Activated T-helper 1 cell treated with anti-CD3 and anti-CD28 coated beads, Interleukin-12 subunit alpha, Interleukin-12 subunit beta, Interleukin-2, Interleukin-4 antibody, amounts not matched to agents 30 ng/mL and 10 ng/mL and 1 ng/mL, durations not matched to agents 14 hours and 24 hours and 36 hours (primary cell): ENCODE results near the gene ARHGAP11A. TPM values are rescaled to one million over a fixed set of nuclear protein-coding genes. Genes with fewer than 3 reads are reported as not detected.

Experiments
- DNase-seq: peaks from one replicate; pipeline ENCODE4 v3.0.0; 2021; ENCODE audit warnings: low spot score
- H3K27ac Mint-ChIP-seq: one replicate; pipeline ENCODE4 v1.8.0; 2021; ENCODE audit warnings: mild to moderate bottlenecking, mixed read lengths
- H3K27me3 Mint-ChIP-seq: one replicate; pipeline ENCODE4 v1.8.0; 2022; ENCODE audit warnings: mild to moderate bottlenecking, moderate library complexity, mixed read lengths; ENCODE audit not compliant: insufficient read depth
- H3K36me3 Mint-ChIP-seq: one replicate; pipeline ENCODE4 v1.8.0; 2021; ENCODE audit warnings: low read depth, mixed read lengths
- H3K4me1 Mint-ChIP-seq: one replicate; pipeline ENCODE4 v1.8.0; 2021; ENCODE audit warnings: low read depth, mixed read lengths
- H3K4me3 Mint-ChIP-seq: one replicate; pipeline ENCODE4 v1.8.0; 2021; ENCODE audit warnings: mild to moderate bottlenecking, moderate library complexity, mixed read lengths
- H3K9me3 Mint-ChIP-seq: one replicate; pipeline ENCODE4 v1.8.0; 2021; ENCODE audit warnings: mixed read lengths
- intact Hi-C: fragments of 100-400 bp; cut with micrococcal nuclease; formaldehyde crosslinking; loops from one replicate; pipeline ENCODE4 v1.15.1; 2024
- total RNA-seq: library from RNA; stranded (reverse); gene quantifications from 2 replicates; pipeline ENCODE4 v1.2.3, GENCODE V29; 2022

Gene ARHGAP11A
- total RNA-seq, 1 donor from 2014 or later, result 90.2 TPM

- H3K4me1 Mint-ChIP-seq, result peaks cover 15% of the 10 kb centered on the region
- H3K27ac Mint-ChIP-seq, result no peak overlapping the region
- H3K4me3 Mint-ChIP-seq, result no peak overlapping the region
- H3K36me3 Mint-ChIP-seq, result peaks cover 6% of the 10 kb centered on the region
- DNase-seq, result no peak
- H3K27me3 Mint-ChIP-seq, result no peaks in the 10 kb centered on the region
- intact Hi-C loops, result no loop called here
- H3K9me3 Mint-ChIP-seq, result no peaks in the 10 kb centered on the region
Observed at GRCh38 chr15:32682977-32683630, 67.8 kb downstream of the ARHGAP11A start.

- Mint-ChIP-seq H3K9me3 (no peaks in the 10 kb centered on the region), H3K36me3 (peaks cover 6% of the 10 kb centered on the region), H3K27ac (no peak overlapping the region), H3K4me3 (no peak overlapping the region), H3K4me1 (peaks cover 15% of the 10 kb centered on the region), H3K27me3 (no peaks in the 10 kb centered on the region)
- intact Hi-C loops, result no loop called here
- no peak for DNase-seq
Observed at GRCh38 chr15:32683906-32684584, 68.7 kb downstream of the ARHGAP11A start.

GRCh38 chr15:32685576-32685975 is 70.3 kb downstream of the ARHGAP11A start:
- Mint-ChIP-seq H3K27me3 (no peaks in the 10 kb centered on the region), H3K4me1 (peaks cover 15% of the 10 kb centered on the region), H3K4me3 (no peak overlapping the region), H3K36me3 (peaks cover 6% of the 10 kb centered on the region), H3K9me3 (no peaks in the 10 kb centered on the region), H3K27ac (no peak overlapping the region)
- intact Hi-C loops, result no loop called here
- no peak for DNase-seq

- no peak overlapping the region for H3K4me3 Mint-ChIP-seq
- H3K27me3 Mint-ChIP-seq, result no peaks in the 10 kb centered on the region
- no peak for DNase-seq
- intact Hi-C loops, result no loop called here
- no peak overlapping the region for H3K27ac Mint-ChIP-seq
- peaks cover 15% of the 10 kb centered on the region for H3K4me1 Mint-ChIP-seq
- H3K36me3 Mint-ChIP-seq, result peaks cover 6% of the 10 kb centered on the region
- no peaks in the 10 kb centered on the region for H3K9me3 Mint-ChIP-seq
Observed at GRCh38 chr15:32687556-32687955, 72.3 kb downstream of the ARHGAP11A start.

- H3K27ac Mint-ChIP-seq, result no peak overlapping the region
- peaks cover 14% of the 10 kb centered on the region for H3K4me1 Mint-ChIP-seq
- no peaks in the 10 kb centered on the region for H3K9me3 Mint-ChIP-seq
- DNase-seq, result no peak
- H3K36me3 Mint-ChIP-seq, result peaks cover 6% of the 10 kb centered on the region
- H3K27me3 Mint-ChIP-seq, result no peaks in the 10 kb centered on the region
- no peak overlapping the region for H3K4me3 Mint-ChIP-seq
- intact Hi-C loops, result no loop called here
Observed at GRCh38 chr15:32688151-32688639, 72.9 kb downstream of the ARHGAP11A start.

Other genes with a start within 250 kb of the ARHGAP11A start
- gene GOLGA8K, start 212.2 kb upstream of the ARHGAP11A start, total RNA-seq, result 0.32 and 0.52 TPM in 2 replicates
- 2.9 and 3.3 TPM in 2 replicates for gene GOLGA8O, start 159.9 kb upstream of the ARHGAP11A start, total RNA-seq
- 6.2 and 7.7 TPM in 2 replicates for gene GOLGA8N, start 22.0 kb upstream of the ARHGAP11A start, total RNA-seq
- gene SCG5, start 26.2 kb downstream of the ARHGAP11A start, total RNA-seq, result 1.6 and 2.6 TPM in 2 replicates
- not detected in 2 replicates for gene GREM1, start 102.5 kb downstream of the ARHGAP11A start, total RNA-seq